ENCODE measurements around the gene FRS2.

The FRS2 gene

GRCh38 chr12:69519871-69520270 is 49.7 kb downstream of the FRS2 start:
- Histone ChIP-seq H3K4me3 (ENCODE audit: low read length) (no peak overlapping the region), H3K4me2 (ENCODE audit: low read length) (no peak overlapping the region), H2AFZ (ENCODE audit: low read depth, low read length) (no peak overlapping the region), H3K4me1 (ENCODE audit: low read length) (peaks cover 5% of the 10 kb centered on the region; the same call in 1 of the 2 replicates), H3K79me2 (ENCODE audit: low read length) (peaks cover 76% of the 10 kb centered on the region), H3K36me3 (replicated peaks; ENCODE audit: low read depth, low read length) (peaks cover 3% of the 10 kb centered on the region), H3K9ac (ENCODE audit: low read length) (no peak overlapping the region), H3K27me3 (ENCODE audit: low read depth, low read length) (no peaks in the 10 kb centered on the region), H3K9me3 (ENCODE audit: insufficient read depth, low read length) (0 out of 2 replicates have a peak, but pooled peaks cover 3% of the 10 kb centered on the region), H4K20me1 (ENCODE audit: insufficient read depth, low read length) (peaks cover 23% of the 10 kb centered on the region), H3K27ac (ENCODE audit: low read length) (no peak overlapping the region)
- TF ChIP-seq, protein P1, sequence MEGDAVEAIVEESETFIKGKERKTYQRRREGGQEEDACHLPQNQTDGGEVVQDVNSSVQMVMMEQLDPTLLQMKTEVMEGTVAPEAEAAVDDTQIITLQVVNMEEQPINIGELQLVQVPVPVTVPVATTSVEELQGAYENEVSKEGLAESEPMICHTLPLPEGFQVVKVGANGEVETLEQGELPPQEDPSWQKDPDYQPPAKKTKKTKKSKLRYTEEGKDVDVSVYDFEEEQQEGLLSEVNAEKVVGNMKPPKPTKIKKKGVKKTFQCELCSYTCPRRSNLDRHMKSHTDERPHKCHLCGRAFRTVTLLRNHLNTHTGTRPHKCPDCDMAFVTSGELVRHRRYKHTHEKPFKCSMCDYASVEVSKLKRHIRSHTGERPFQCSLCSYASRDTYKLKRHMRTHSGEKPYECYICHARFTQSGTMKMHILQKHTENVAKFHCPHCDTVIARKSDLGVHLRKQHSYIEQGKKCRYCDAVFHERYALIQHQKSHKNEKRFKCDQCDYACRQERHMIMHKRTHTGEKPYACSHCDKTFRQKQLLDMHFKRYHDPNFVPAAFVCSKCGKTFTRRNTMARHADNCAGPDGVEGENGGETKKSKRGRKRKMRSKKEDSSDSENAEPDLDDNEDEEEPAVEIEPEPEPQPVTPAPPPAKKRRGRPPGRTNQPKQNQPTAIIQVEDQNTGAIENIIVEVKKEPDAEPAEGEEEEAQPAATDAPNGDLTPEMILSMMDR (IDR thresholded peaks at IDR 0.05; ENCODE audit: low read depth, low read length): no peak
- no peak for TF ChIP-seq EZH2phosphoT487 (IDR thresholded peaks at IDR 0.05; ENCODE audit: low read depth)

DNA sequence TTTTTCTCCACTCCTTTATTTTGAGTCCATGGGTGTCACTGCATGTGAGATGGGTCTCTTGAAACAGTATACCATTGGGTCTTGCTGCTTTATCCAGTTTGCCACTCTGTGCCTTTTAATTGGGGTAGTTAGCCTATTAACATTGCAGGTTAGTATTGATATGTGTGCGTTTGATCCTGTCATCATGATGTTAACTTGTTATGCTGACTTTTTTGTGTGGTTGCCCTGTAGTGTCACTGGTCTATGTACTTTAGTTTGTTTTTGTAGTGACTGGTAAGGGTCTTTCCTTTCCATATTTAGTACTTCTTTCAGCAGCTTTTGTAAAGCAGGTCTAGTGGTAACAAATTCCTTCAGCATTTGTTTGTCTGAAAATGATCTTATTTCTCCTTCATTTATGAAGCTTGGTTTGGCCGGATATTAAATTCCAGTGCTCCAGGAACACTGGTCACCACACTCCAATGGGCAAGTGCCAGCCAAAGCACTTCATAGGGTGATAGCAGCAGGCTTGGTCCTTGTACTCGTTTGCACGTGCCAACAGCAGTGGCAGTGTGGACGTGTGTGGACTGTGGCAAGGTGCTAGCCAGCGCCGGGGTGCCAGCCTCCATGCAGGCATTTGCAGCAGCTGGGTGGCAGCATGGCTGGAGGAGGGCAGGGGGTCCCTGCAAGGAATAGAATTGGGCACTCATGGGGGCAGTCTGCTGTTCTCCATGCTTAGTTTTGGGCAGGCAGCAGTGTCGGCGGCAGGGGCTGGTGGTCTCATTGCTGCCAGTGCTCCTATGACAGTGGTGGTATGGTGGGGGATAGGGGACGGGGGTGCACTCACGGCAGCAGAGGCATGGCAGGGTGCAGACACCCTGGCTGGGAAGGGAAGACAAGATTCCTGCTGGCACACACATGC is 53.5 kb downstream of the FRS2 start:
- Histone ChIP-seq H3K9me3 (ENCODE audit: insufficient read depth, low read length) (0 out of 2 replicates have a peak, but pooled peaks cover 3% of the 10 kb centered on the region), H3K27ac (ENCODE audit: low read length) (no peak overlapping the region)

DNA sequence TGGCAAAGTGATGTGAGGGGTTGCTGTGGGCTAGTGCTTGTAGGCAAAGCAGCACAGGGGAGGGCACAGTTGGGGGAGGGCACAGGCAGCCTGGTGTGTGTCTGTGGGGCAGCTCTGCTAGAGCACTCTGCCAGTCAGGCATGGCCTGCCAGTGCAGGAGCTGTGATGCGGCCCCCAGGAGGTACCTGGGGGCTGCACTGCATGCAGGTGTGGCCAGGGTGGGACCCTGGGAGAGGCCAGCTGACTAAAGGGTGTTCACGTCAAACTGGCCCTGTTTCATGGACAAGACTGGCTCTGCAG is 54.1 kb downstream of the FRS2 start:
- Histone ChIP-seq H4K20me1 (ENCODE audit: insufficient read depth, low read length) (peaks cover 40% of the 10 kb centered on the region), H3K27me3 (ENCODE audit: low read depth, low read length) (no peaks in the 10 kb centered on the region), H3K4me1 (ENCODE audit: low read length) (peaks cover 16% of the 10 kb centered on the region), H3K79me2 (ENCODE audit: low read length) (peaks cover 80% of the 10 kb centered on the region), H3K9ac (ENCODE audit: low read length) (no peak overlapping the region), H3K27ac (ENCODE audit: low read length) (no peak overlapping the region), H3K4me2 (ENCODE audit: low read length) (no peak overlapping the region), H3K36me3 (replicated peaks; ENCODE audit: low read depth, low read length) (no peaks in the 10 kb centered on the region), H3K4me3 (ENCODE audit: low read length) (no peak overlapping the region), H2AFZ (ENCODE audit: low read depth, low read length) (no peak overlapping the region), H3K9me3 (ENCODE audit: insufficient read depth, low read length) (0 out of 2 replicates have a peak, but pooled peaks cover 3% of the 10 kb centered on the region)
- TF ChIP-seq EZH2phosphoT487 (IDR thresholded peaks at IDR 0.05; ENCODE audit: low read depth): no peak
- TF ChIP-seq, protein P1 (IDR thresholded peaks at IDR 0.05; ENCODE audit: low read depth, low read length): no peak

More for the DNA sequence above, 53.5 kb downstream of the FRS2 start:
- H3K4me2 ChIP-seq (ENCODE audit: low read length): no peak overlapping the region
- peaks cover 79% of the 10 kb centered on the region for H3K79me2 ChIP-seq (ENCODE audit: low read length)
- no peak for TF ChIP-seq EZH2phosphoT487 (IDR thresholded peaks at IDR 0.05; ENCODE audit: low read depth)
- TF ChIP-seq, protein P1 (IDR thresholded peaks at IDR 0.05; ENCODE audit: low read depth, low read length): no peak
- H3K4me3 ChIP-seq (ENCODE audit: low read length): no peak overlapping the region
- no peaks in the 10 kb centered on the region for H3K27me3 ChIP-seq (ENCODE audit: low read depth, low read length)
- H3K36me3 ChIP-seq (replicated peaks; ENCODE audit: low read depth, low read length): peaks cover 3% of the 10 kb centered on the region
- no peak overlapping the region for H2AFZ ChIP-seq (ENCODE audit: low read depth, low read length)
- H4K20me1 ChIP-seq (ENCODE audit: insufficient read depth, low read length): peaks cover 35% of the 10 kb centered on the region
- no peak overlapping the region for H3K9ac ChIP-seq (ENCODE audit: low read length)
- H3K4me1 ChIP-seq (ENCODE audit: low read length): peaks cover 10% of the 10 kb centered on the region

DNA sequence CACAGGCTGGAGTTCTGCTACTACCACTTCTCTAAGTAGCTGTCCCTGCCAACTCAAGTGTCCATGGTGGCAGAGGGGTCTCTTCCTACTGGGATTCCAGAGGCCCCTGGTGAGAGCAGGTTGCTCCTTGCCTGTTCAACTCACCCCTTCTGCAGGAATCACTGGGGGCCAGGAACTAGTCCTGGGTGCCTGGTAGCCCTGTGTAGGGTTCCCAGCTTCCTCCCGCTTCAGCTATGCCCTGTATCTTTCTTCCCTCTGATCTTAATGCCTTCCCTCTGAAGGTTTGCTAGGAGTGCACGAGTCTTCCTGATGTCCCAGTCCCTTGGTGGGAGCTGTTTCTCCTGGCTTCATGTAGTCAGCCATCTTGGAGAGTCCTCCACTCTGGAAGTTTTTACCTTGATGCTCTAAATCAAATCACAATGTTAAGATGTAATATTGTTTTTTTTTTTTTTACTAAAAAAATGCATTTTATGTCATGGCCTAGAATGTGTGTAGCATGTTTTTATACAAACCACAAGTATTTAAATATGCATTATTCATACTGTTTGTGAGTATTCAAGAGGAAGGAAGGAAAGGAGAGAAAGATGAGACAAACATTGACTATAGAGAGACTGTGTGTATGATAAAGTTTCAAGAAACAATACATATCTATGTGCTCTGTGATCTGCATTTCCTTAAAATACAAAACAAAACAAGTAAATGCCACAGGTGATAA is 54.7 kb downstream of the FRS2 start:
- H3K27ac ChIP-seq (ENCODE audit: low read length): no peak overlapping the region
- H4K20me1 ChIP-seq (ENCODE audit: insufficient read depth, low read length): peaks cover 38% of the 10 kb centered on the region
- no peak overlapping the region for H3K9ac ChIP-seq (ENCODE audit: low read length)
- no peak overlapping the region for H2AFZ ChIP-seq (ENCODE audit: low read depth, low read length)
- H3K36me3 ChIP-seq (replicated peaks; ENCODE audit: low read depth, low read length): no peaks in the 10 kb centered on the region
- peaks cover 77% of the 10 kb centered on the region for H3K79me2 ChIP-seq (ENCODE audit: low read length)
- H3K27me3 ChIP-seq (ENCODE audit: low read depth, low read length): no peaks in the 10 kb centered on the region
- no peak overlapping the region for H3K4me3 ChIP-seq (ENCODE audit: low read length)
- no peak overlapping the region for H3K4me2 ChIP-seq (ENCODE audit: low read length)
- H3K9me3 ChIP-seq (ENCODE audit: insufficient read depth, low read length): 0 out of 2 replicates have a peak, but pooled peaks cover 3% of the 10 kb centered on the region
- peaks cover 16% of the 10 kb centered on the region for H3K4me1 ChIP-seq (ENCODE audit: low read length)
- TF ChIP-seq EZH2phosphoT487 (IDR thresholded peaks at IDR 0.05; ENCODE audit: low read depth): no peak
- TF ChIP-seq, protein P1 (IDR thresholded peaks at IDR 0.05; ENCODE audit: low read depth, low read length): no peak
